HEK293 (cell line): ENCODE measurements around the gene CCDC112.
A peak's percentile ranks its signal among the peaks of the same experiment; 100 is the strongest.

Experiments
- CTCF ChIA-PET: fragments of 350-600 bp; formaldehyde crosslinking; extraction: SDS; loops from one replicate; lab custom pipeline; 2021; ENCODE audit warnings: antibody characterized with exemption; lab: Yijun Ruan, JAX
- POLR2A ChIA-PET: fragments of 300-600 bp; formaldehyde crosslinking; extraction: SDS; loops from one replicate; lab custom pipeline; 2020; ENCODE audit warnings: antibody characterized with exemption, inconsistent platforms; lab: Yijun Ruan, JAX
- H3K27ac ChIP-seq: fragments of 200-500 bp; sonication (Bioruptor generic); 2 replicates; pipeline ENCODE4 v1.5.1; 2014; ENCODE audit warnings: low read depth, low read length, control low read depth, inconsistent platforms; ENCODE audit errors: extremely low read depth
- H3K36me3 ChIP-seq, 2 experiments: fragments of 200-500 bp in 1 of 2; sonication (Bioruptor generic) in 1 of 2; 1 replicate in 1 of 2; 2 replicates in 1 of 2; pipeline ENCODE4 v1.5.1; 2014 to 2017; ENCODE audit warnings: inconsistent platforms in 2 of 2, low read length in 2 of 2; ENCODE audit not compliant: control insufficient read depth in 2 of 2, insufficient read depth in 1 of 2
- H3K4me1 ChIP-seq: fragments of 200-500 bp; sonication (Bioruptor generic); 2 replicates; pipeline ENCODE4 v1.5.1; 2014; ENCODE audit warnings: mild to moderate bottlenecking, low read length, inconsistent platforms; ENCODE audit not compliant: control insufficient read depth, insufficient read depth
- H3K4me3 ChIP-seq: 2 replicates; pipeline ENCODE4 v1.5.1; 2011; ENCODE audit warnings: low read depth, mild to moderate bottlenecking, control low read depth, low read length, moderate library complexity
- H3K9me3 ChIP-seq: fragments of 200-500 bp; sonication (Bioruptor generic); 2 replicates; pipeline ENCODE4 v1.5.1; 2014; ENCODE audit warnings: low read depth, low read length, inconsistent platforms; ENCODE audit not compliant: control insufficient read depth, insufficient read depth
- GLI2 ChIP-seq: fragments of 450-650 bp; formaldehyde crosslinking; IDR thresholded peaks from 2 replicates; pipeline ENCODE4; 2017; ENCODE audit warnings: missing biosample characterization, missing genetic modification characterization, low read depth, borderline replicate concordance
- KLF10 ChIP-seq: fragments of 450-650 bp; IDR thresholded peaks from 2 replicates; pipeline ENCODE4 v1.5.1; 2018; ENCODE audit warnings: missing biosample characterization, mild to moderate bottlenecking, missing genetic modification characterization
- ZBTB17 ChIP-seq: fragments of 450-650 bp; formaldehyde crosslinking; IDR thresholded peaks from 2 replicates; pipeline ENCODE4 v1.5.1; 2016; ENCODE audit warnings: missing biosample characterization, missing genetic modification characterization
- ZBTB8A ChIP-seq: fragments of 450-650 bp; formaldehyde crosslinking; IDR thresholded peaks from 2 replicates; pipeline ENCODE4 v1.5.1; 2016; ENCODE audit warnings: missing biosample characterization, missing genetic modification characterization
- ZFP3 ChIP-seq: fragments of 450-650 bp; formaldehyde crosslinking; IDR thresholded peaks from 2 replicates; pipeline ENCODE4 v1.5.1; 2016; ENCODE audit warnings: low read depth, missing biosample characterization, missing genetic modification characterization
- ZNF146 ChIP-seq: fragments of 450-650 bp; formaldehyde crosslinking; IDR thresholded peaks from 2 replicates; pipeline ENCODE4 v1.5.1; 2016; ENCODE audit warnings: missing biosample characterization, missing genetic modification characterization
- ZNF24 ChIP-seq: fragments of 450-650 bp; formaldehyde crosslinking; IDR thresholded peaks from 2 replicates; pipeline ENCODE4 v1.5.1; 2016; ENCODE audit warnings: missing biosample characterization, missing genetic modification characterization
- ZNF274 ChIP-seq, 2 experiments: fragments of 200-500 bp in 1 of 2; fragments of 450-650 bp in 1 of 2; sonication (Bioruptor generic) in 1 of 2; formaldehyde crosslinking in 1 of 2; IDR thresholded peaks; 2 replicates each; pipeline versions ENCODE4 v1.5.1 to v1.6.1; 2014 to 2016; ENCODE audit warnings: borderline replicate concordance in 1 of 2, inconsistent platforms in 1 of 2, low read length in 1 of 2, missing biosample characterization in 1 of 2, missing genetic modification characterization in 1 of 2
- ZNF324 ChIP-seq: fragments of 450-650 bp; formaldehyde crosslinking; IDR thresholded peaks from 2 replicates; pipeline ENCODE4 v1.5.1; 2016; ENCODE audit warnings: missing biosample characterization, missing genetic modification characterization
- ZNF423 ChIP-seq: fragments of 450-650 bp; formaldehyde crosslinking; IDR thresholded peaks from 2 replicates; pipeline ENCODE4 v1.5.1; 2016; ENCODE audit warnings: missing biosample characterization, missing genetic modification characterization
- ZNF501 ChIP-seq: fragments of 450-650 bp; formaldehyde crosslinking; IDR thresholded peaks from 2 replicates; pipeline ENCODE4 v1.5.1; 2016; ENCODE audit warnings: missing biosample characterization, missing genetic modification characterization
- ZNF654 ChIP-seq: fragments of 450-650 bp; formaldehyde crosslinking; IDR thresholded peaks from 2 replicates; pipeline ENCODE4 v1.5.1; 2016; ENCODE audit warnings: low read depth, missing biosample characterization, missing genetic modification characterization
- ZNF660 ChIP-seq: fragments of 450-650 bp; IDR thresholded peaks from 2 replicates; pipeline ENCODE4 v1.5.1; 2018; ENCODE audit warnings: missing biosample characterization, mild to moderate bottlenecking, missing genetic modification characterization
- ZNF664 ChIP-seq: fragments of 450-650 bp; formaldehyde crosslinking; IDR thresholded peaks from 2 replicates; pipeline ENCODE4 v1.5.1; 2016; ENCODE audit warnings: missing biosample characterization, missing genetic modification characterization
- ZNF747 ChIP-seq: fragments of 450-650 bp; formaldehyde crosslinking; IDR thresholded peaks from 2 replicates; pipeline ENCODE4 v1.5.1; 2016; ENCODE audit warnings: missing biosample characterization, missing genetic modification characterization
- ZNF76 ChIP-seq: fragments of 450-650 bp; formaldehyde crosslinking; IDR thresholded peaks from 2 replicates; pipeline ENCODE4; 2016; ENCODE audit warnings: low read depth, missing biosample characterization, missing genetic modification characterization, borderline replicate concordance
- ZXDB ChIP-seq: fragments of 450-650 bp; formaldehyde crosslinking; IDR thresholded peaks from 2 replicates; pipeline ENCODE4 v1.5.1; 2016; ENCODE audit warnings: missing biosample characterization, missing genetic modification characterization
- TF ChIP-seq, protein P1 (sequence below): fragments of 450-650 bp; formaldehyde crosslinking; IDR thresholded peaks from 2 replicates; pipeline ENCODE4 v1.5.1; 2016; ENCODE audit warnings: missing biosample characterization, missing genetic modification characterization
- TF ChIP-seq, protein P2 (sequence below): fragments of 450-650 bp; formaldehyde crosslinking; IDR thresholded peaks from 2 replicates; pipeline ENCODE4 v1.5.1; 2016; ENCODE audit warnings: missing biosample characterization, missing genetic modification characterization
- TF ChIP-seq, protein P3 (sequence below): fragments of 450-650 bp; formaldehyde crosslinking; IDR thresholded peaks from 2 replicates; pipeline ENCODE4 v1.5.1; 2016; ENCODE audit warnings: missing biosample characterization, missing genetic modification characterization
- TF ChIP-seq, protein P4 (sequence below): fragments of 450-650 bp; formaldehyde crosslinking; IDR thresholded peaks from 2 replicates; pipeline ENCODE4 v1.5.1; 2016; ENCODE audit warnings: missing biosample characterization, missing genetic modification characterization
- TF ChIP-seq, protein P5 (sequence below): fragments of 450-650 bp; formaldehyde crosslinking; IDR thresholded peaks from 2 replicates; pipeline ENCODE4 v1.5.1; 2016; ENCODE audit warnings: missing biosample characterization, missing genetic modification characterization

The CCDC112 gene

DNA sequence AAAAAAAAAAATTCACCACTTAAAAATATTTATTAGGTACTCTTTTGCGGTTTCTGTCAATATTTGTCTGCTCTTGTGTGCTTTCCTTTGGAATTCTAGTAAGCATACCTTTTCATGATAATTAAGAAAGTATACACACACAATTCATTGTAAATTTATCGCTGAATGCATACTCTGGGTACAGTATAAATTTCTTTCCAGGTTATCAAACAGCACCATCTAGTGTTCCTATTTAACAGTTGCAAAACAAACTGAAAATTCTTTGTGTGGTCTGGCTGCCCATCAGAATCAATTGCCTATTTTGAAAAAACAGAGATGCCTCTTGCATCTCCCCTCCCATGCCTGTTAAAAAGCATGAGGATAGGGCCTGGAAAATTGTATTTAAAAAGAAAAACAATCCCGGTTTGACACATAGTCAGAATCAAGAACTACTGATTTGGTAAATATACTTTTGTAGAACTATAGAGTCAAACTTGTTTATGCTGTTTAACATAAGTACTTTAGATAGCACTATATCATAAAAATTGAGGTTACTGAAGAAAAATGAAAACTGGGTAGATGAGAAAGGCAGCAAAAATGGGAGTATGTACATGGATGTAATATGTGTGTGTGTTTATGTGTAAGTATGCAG is 50.0 kb downstream of the CCDC112 start:
- ChIA-PET CTCF (interaction anchor here (0.7 to 7.8 kb wide), 7 partner anchors 12 to 1286 kb away, joined by 3 to 74 read pairs (median 5); no protein-coding TSS in a partner anchor), POLR2A (no interaction called here)
- peaks cover 0 to 2% of the 10 kb centered on the region in 2 experiments; a peak in 2 of 3 replicates for H3K36me3 ChIP-seq
- TF ChIP-seq ZNF501 (no peak), ZXDB (tag by site-specific recombination) (0 out of 2 replicates have a peak, but pooled peaks have one; percentile 12), ZNF660 (peak; percentile 64), ZBTB17 (tag by site-specific recombination) (peak; percentile 82), ZNF654 (tag by site-specific recombination) (peak; percentile 83), KLF10 (tag by site-specific recombination) (no peak)
- TF ChIP-seq, protein P1, sequence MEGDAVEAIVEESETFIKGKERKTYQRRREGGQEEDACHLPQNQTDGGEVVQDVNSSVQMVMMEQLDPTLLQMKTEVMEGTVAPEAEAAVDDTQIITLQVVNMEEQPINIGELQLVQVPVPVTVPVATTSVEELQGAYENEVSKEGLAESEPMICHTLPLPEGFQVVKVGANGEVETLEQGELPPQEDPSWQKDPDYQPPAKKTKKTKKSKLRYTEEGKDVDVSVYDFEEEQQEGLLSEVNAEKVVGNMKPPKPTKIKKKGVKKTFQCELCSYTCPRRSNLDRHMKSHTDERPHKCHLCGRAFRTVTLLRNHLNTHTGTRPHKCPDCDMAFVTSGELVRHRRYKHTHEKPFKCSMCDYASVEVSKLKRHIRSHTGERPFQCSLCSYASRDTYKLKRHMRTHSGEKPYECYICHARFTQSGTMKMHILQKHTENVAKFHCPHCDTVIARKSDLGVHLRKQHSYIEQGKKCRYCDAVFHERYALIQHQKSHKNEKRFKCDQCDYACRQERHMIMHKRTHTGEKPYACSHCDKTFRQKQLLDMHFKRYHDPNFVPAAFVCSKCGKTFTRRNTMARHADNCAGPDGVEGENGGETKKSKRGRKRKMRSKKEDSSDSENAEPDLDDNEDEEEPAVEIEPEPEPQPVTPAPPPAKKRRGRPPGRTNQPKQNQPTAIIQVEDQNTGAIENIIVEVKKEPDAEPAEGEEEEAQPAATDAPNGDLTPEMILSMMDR (tag by site-specific recombination), result peak; percentile 46; the same call in 1 of the 2 replicates
- TF ChIP-seq, protein P2, sequence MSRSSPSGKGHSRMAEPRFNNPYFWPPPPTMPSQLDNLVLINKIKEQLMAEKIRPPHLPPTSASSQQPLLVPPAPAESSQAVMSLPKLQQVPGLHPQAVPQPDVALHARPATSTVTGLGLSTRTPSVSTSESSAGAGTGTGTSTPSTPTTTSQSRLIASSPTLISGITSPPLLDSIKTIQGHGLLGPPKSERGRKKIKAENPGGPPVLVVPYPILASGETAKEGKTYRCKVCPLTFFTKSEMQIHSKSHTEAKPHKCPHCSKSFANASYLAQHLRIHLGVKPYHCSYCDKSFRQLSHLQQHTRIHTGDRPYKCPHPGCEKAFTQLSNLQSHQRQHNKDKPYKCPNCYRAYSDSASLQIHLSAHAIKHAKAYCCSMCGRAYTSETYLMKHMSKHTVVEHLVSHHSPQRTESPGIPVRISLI, result 0 out of 2 replicates have a peak, but pooled peaks have one; percentile 11
- TF ChIP-seq, all 188 proteins: peak for 6
- Histone ChIP-seq H3K9me3 (no peaks in the 10 kb centered on the region), H3K27ac (no peak overlapping the region), H3K4me3 (no peak overlapping the region), H3K4me1 (no peaks in the 10 kb centered on the region)

DNA sequence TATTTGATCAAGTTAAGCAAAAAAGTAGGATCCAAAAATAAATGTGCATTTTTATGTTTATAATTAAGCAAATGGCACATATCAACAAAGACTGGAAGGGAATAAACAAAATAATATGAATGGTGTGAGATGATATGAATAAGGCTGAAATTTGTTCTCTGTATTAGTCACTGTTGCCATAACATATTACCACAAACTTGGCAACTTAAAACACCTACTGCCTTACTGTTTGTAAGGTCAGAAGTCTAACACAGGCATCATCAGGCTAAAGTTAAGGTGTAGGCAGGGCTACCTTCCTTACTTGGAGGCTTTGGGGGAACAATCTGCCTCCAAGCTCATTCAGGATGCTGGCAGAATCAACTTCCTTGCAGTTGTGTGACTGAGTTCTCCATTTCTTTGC is 53.0 kb downstream of the CCDC112 start:
- peaks cover 4 to 23% of the 10 kb centered on the region in 2 experiments for H3K36me3 ChIP-seq
- no peak overlapping the region for H3K4me3 ChIP-seq
- ChIA-PET POLR2A (no interaction called here), CTCF (interaction anchor here (0.6 to 7.8 kb wide), 3 partner anchors 7 to 146 kb away, joined by 4 to 74 read pairs (median 5); no protein-coding TSS in a partner anchor)
- H3K4me1 ChIP-seq, result no peaks in the 10 kb centered on the region
- H3K27ac ChIP-seq, result no peak overlapping the region
- no peaks in the 10 kb centered on the region for H3K9me3 ChIP-seq
- TF ChIP-seq ZNF664 (no peak), ZFP3 (tag by site-specific recombination) (no peak), ZNF146 (tag by site-specific recombination) (no peak), ZNF274 (IDR thresholded peaks at IDR 0.05; ENCODE audit: low read length) (no peak), ZNF274 (tag by site-specific recombination; IDR thresholded peaks at IDR 0.05; ENCODE audit: borderline replicate concordance) (no peak), ZBTB8A (tag by site-specific recombination) (no peak), ZNF76 (tag by site-specific recombination) (no peak), ZNF747 (tag by site-specific recombination) (no peak), GLI2 (no peak), ZNF324 (tag by site-specific recombination) (no peak), ZNF24 (tag by site-specific recombination) (no peak), ZNF423 (no peak)
- TF ChIP-seq, protein P3, sequence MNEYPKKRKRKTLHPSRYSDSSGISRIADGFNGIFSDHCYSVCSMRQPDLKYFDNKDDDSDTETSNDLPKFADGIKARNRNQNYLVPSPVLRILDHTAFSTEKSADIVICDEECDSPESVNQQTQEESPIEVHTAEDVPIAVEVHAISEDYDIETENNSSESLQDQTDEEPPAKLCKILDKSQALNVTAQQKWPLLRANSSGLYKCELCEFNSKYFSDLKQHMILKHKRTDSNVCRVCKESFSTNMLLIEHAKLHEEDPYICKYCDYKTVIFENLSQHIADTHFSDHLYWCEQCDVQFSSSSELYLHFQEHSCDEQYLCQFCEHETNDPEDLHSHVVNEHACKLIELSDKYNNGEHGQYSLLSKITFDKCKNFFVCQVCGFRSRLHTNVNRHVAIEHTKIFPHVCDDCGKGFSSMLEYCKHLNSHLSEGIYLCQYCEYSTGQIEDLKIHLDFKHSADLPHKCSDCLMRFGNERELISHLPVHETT (tag by site-specific recombination), result no peak
- TF ChIP-seq, protein P4, sequence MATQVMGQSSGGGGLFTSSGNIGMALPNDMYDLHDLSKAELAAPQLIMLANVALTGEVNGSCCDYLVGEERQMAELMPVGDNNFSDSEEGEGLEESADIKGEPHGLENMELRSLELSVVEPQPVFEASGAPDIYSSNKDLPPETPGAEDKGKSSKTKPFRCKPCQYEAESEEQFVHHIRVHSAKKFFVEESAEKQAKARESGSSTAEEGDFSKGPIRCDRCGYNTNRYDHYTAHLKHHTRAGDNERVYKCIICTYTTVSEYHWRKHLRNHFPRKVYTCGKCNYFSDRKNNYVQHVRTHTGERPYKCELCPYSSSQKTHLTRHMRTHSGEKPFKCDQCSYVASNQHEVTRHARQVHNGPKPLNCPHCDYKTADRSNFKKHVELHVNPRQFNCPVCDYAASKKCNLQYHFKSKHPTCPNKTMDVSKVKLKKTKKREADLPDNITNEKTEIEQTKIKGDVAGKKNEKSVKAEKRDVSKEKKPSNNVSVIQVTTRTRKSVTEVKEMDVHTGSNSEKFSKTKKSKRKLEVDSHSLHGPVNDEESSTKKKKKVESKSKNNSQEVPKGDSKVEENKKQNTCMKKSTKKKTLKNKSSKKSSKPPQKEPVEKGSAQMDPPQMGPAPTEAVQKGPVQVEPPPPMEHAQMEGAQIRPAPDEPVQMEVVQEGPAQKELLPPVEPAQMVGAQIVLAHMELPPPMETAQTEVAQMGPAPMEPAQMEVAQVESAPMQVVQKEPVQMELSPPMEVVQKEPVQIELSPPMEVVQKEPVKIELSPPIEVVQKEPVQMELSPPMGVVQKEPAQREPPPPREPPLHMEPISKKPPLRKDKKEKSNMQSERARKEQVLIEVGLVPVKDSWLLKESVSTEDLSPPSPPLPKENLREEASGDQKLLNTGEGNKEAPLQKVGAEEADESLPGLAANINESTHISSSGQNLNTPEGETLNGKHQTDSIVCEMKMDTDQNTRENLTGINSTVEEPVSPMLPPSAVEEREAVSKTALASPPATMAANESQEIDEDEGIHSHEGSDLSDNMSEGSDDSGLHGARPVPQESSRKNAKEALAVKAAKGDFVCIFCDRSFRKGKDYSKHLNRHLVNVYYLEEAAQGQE (tag by site-specific recombination), result no peak
- TF ChIP-seq, protein P5, sequence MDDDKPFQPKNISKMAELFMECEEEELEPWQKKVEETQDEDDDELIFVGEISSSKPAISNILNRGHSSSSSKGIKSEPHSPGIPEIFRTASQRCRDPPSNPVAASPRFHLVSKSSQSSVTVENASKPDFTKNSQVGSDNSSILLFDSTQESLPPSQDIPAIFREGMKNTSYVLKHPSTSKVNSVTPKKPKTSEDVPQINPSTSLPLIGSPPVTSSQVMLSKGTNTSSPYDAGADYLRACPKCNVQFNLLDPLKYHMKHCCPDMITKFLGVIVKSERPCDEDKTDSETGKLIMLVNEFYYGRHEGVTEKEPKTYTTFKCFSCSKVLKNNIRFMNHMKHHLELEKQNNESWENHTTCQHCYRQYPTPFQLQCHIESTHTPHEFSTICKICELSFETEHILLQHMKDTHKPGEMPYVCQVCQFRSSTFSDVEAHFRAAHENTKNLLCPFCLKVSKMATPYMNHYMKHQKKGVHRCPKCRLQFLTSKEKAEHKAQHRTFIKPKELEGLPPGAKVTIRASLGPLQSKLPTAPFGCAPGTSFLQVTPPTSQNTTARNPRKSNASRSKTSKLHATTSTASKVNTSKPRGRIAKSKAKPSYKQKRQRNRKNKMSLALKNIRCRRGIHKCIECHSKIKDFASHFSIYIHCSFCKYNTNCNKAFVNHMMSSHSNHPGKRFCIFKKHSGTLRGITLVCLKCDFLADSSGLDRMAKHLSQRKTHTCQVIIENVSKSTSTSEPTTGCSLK, result no peak
